Panc1 (cell line): ENCODE results near the gene DDX10. TPM values are rescaled to one million over a fixed set of nuclear protein-coding genes. Genes with fewer than 3 reads are reported as not detected.

Experiments used
- ATAC-seq: fragments of 200-7000 bp; cut with Tn5 transposase; 2 replicates; pipeline ENCODE4 v1.9.1; 2020; ENCODE audit warnings: mild to moderate bottlenecking, moderate library complexity
- BruUV-seq: library from RNA; stranded (reverse); fragments of 400-500 nt; replicated peaks from 2 replicates; lab custom pipeline; 2021; lab: Mats Ljungman, UMichigan
- CTCF ChIA-PET: fragments of 300-600 bp; sonication (Branson Sonifier 250); formaldehyde crosslinking; loops from one replicate; lab custom pipeline; 2022; ENCODE audit warnings: antibody characterized with exemption; lab: Charles Lee
- POLR2A ChIA-PET: fragments of 300-600 bp; sonication (Branson Sonifier 250); formaldehyde crosslinking; loops from one replicate; lab custom pipeline; 2022; ENCODE audit warnings: antibody characterized with exemption; lab: Charles Lee
- DNase-seq: peaks from one replicate; pipeline ENCODE4 v3.0.0-alpha.2; 2010; ENCODE audit warnings: low read depth, low spot score
- H3K27ac ChIP-seq: 2 replicates; pipeline ENCODE4 v1.5.1; 2011; ENCODE audit warnings: mild to moderate bottlenecking, low read length, inconsistent platforms
- H3K27me3 ChIP-seq: fragments of 200-500 bp; sonication (Bioruptor generic); 2 replicates; pipeline ENCODE4 v1.6.0; 2014; ENCODE audit warnings: low read length, inconsistent platforms; ENCODE audit not compliant: control insufficient read depth, insufficient read depth
- H3K36me3 ChIP-seq: fragments of 200-500 bp; sonication (Bioruptor generic); 2 replicates; pipeline ENCODE4 v1.5.1; 2014; ENCODE audit warnings: inconsistent platforms, mild to moderate bottlenecking, low read length, moderate library complexity; ENCODE audit not compliant: control insufficient read depth, insufficient read depth
- H3K4me1 ChIP-seq: 2 replicates; pipeline ENCODE4 v1.5.1; 2011; ENCODE audit warnings: inconsistent platforms, mild to moderate bottlenecking, low read length, moderate library complexity; ENCODE audit not compliant: control insufficient read depth, insufficient read depth
- H3K4me3 ChIP-seq, 2 experiments: 2 replicates each; pipeline ENCODE4 v1.5.1; 2011 to 2012; ENCODE audit warnings: low read depth in 2 of 2, low read length in 2 of 2, mild to moderate bottlenecking in 2 of 2, inconsistent platforms in 1 of 2, moderate library complexity in 1 of 2
- H3K9me3 ChIP-seq: fragments of 200-500 bp; sonication (Bioruptor generic); 2 replicates; pipeline ENCODE4 v1.5.1; 2014; ENCODE audit warnings: low read depth, mild to moderate bottlenecking, inconsistent platforms, low read length, moderate library complexity; ENCODE audit not compliant: control insufficient read depth, insufficient read depth
- CTCF ChIP-seq: fragments of 450-650 bp; IDR thresholded peaks from 2 replicates; pipeline ENCODE4 v1.5.1; 2017; ENCODE audit warnings: mild to moderate bottlenecking
- POLR2AphosphoS5 ChIP-seq: IDR thresholded peaks from 2 replicates; pipeline ENCODE4 v1.6.1; 2012; ENCODE audit warnings: mild to moderate bottlenecking, low read depth, low read length, moderate library complexity
- SIN3A ChIP-seq: IDR thresholded peaks from 2 replicates; pipeline ENCODE4 v1.6.1; 2012; ENCODE audit warnings: low read depth, mild to moderate bottlenecking, low read length, moderate library complexity, borderline replicate concordance; ENCODE audit not compliant: insufficient read depth
- TCF7L2 ChIP-seq: IDR thresholded peaks from 2 replicates; pipeline ENCODE4 v1.6.1; 2011; ENCODE audit warnings: mild to moderate bottlenecking, low read depth, low read length, inconsistent platforms
- in situ Hi-C: cut with HindIII; loops from 2 replicates; pipeline ENCODE4 v1.10.0; 2016; ENCODE audit warnings: low sequenced_read_pairs, low pct_unique_long_range_greater_than_20kb
- intact Hi-C: fragments of 100-400 bp; cut with micrococcal nuclease; formaldehyde crosslinking; loops from one replicate; pipeline ENCODE4 v1.10.0; 2022; ENCODE audit not compliant: unreplicated experiment
- total RNA-seq: library from RNA; stranded (reverse); gene quantifications from one replicate; pipeline ENCODE4 v1.2.1, GENCODE V29; 2021; ENCODE audit not compliant: unreplicated experiment
- TF ChIP-seq, protein P1 (sequence below), 2 experiments: IDR thresholded peaks; 2 replicates each; pipeline ENCODE4 v1.6.1; 2011 to 2012; ENCODE audit warnings: low read depth in 2 of 2, control low read depth in 1 of 2, low read length in 1 of 2, mild to moderate bottlenecking in 1 of 2, moderate library complexity in 1 of 2; ENCODE audit not compliant: insufficient read depth in 1 of 2

Gene DDX10
- total RNA-seq, 1 experiment from 2014 or later: 48.8 TPM

GRCh38 chr11:108780119-108780518 lies 115.2 kb downstream of the DDX10 start:
- no peaks in the 10 kb centered on the region; the same call in 1 of the 2 replicates for H3K9me3 ChIP-seq
- ChIA-PET CTCF (no interaction called here), POLR2A (no interaction called here)
- in situ Hi-C loops: no loop called here
- no TSS peak for BruUV-seq
- H3K4me1 ChIP-seq: no peaks in the 10 kb centered on the region
- no peak overlapping the region for H3K4me3 ChIP-seq
- no peaks in the 10 kb centered on the region for H3K36me3 ChIP-seq
- DNase-seq: no peak
- H3K27me3 ChIP-seq: no peaks in the 10 kb centered on the region
- intact Hi-C loops: no loop called here
- H3K27ac ChIP-seq: no peak overlapping the region
- ATAC-seq: no peak
- no peak for TF ChIP-seq POLR2AphosphoS5
- no peak for TF ChIP-seq SIN3A
- TF ChIP-seq, protein P1, sequence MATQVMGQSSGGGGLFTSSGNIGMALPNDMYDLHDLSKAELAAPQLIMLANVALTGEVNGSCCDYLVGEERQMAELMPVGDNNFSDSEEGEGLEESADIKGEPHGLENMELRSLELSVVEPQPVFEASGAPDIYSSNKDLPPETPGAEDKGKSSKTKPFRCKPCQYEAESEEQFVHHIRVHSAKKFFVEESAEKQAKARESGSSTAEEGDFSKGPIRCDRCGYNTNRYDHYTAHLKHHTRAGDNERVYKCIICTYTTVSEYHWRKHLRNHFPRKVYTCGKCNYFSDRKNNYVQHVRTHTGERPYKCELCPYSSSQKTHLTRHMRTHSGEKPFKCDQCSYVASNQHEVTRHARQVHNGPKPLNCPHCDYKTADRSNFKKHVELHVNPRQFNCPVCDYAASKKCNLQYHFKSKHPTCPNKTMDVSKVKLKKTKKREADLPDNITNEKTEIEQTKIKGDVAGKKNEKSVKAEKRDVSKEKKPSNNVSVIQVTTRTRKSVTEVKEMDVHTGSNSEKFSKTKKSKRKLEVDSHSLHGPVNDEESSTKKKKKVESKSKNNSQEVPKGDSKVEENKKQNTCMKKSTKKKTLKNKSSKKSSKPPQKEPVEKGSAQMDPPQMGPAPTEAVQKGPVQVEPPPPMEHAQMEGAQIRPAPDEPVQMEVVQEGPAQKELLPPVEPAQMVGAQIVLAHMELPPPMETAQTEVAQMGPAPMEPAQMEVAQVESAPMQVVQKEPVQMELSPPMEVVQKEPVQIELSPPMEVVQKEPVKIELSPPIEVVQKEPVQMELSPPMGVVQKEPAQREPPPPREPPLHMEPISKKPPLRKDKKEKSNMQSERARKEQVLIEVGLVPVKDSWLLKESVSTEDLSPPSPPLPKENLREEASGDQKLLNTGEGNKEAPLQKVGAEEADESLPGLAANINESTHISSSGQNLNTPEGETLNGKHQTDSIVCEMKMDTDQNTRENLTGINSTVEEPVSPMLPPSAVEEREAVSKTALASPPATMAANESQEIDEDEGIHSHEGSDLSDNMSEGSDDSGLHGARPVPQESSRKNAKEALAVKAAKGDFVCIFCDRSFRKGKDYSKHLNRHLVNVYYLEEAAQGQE (IDR thresholded peaks at IDR 0.05; ENCODE audit: insufficient read depth in 1 of 2, low read depth in 2 of 2, low read length in 1 of 2): no peak
- no peak for TF ChIP-seq CTCF
- TF ChIP-seq TCF7L2: no peak

- H3K27ac ChIP-seq: no peak overlapping the region
- CTCF ChIA-PET: no interaction called here
- no peak overlapping the region for H3K4me3 ChIP-seq
- TF ChIP-seq TCF7L2 (no peak), SIN3A (no peak), POLR2AphosphoS5 (no peak), CTCF (no peak)
- TF ChIP-seq, protein P1 (IDR thresholded peaks at IDR 0.05; ENCODE audit: insufficient read depth in 1 of 2, low read depth in 2 of 2, low read length in 1 of 2): no peak
- H3K27me3 ChIP-seq: no peaks in the 10 kb centered on the region
- POLR2A ChIA-PET: no interaction called here
- DNase-seq (no peak), ATAC-seq (no peak)
- H3K36me3 ChIP-seq: no peaks in the 10 kb centered on the region
- intact Hi-C loops (no loop called here), in situ Hi-C loops (no loop called here)
- no TSS peak for BruUV-seq
- no peaks in the 10 kb centered on the region for H3K4me1 ChIP-seq
- no peaks in the 10 kb centered on the region; the same call in 1 of the 2 replicates for H3K9me3 ChIP-seq
These were observed 117.1 kb downstream of the DDX10 start for GRCh38 chr11:108781946-108782345.
